ENCODE results near the gene MAPK6.
A peak's percentile ranks its signal among the peaks of the same experiment; 100 is the strongest.

MAPK6 gene

DNA sequence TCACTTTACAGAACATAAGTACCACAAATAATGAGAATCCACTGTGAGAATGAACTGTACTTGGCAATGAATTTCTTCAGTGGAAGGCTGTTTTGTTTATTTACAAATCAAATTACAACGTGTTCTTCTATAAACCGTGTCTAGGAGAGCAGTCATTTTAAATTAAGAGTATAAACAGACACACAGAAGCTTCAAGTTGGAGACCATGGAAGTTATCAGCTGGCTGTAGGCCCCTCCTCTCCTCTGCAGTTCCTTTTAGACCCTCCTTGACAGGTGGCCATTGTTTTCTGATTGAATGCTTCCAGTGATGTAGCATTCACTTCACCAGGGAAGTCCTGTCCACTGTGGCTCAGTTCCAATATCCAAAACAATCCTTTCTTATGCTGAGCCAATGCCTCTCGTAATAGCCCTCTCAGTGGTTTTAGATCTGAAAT lies 7.3 kb upstream of the MAPK6 start:
- no peaks in the 10 kb centered on the region for H3K36me3 ChIP-seq (ENCODE audit: control insufficient read depth, insufficient read depth, low read length)
- H3K9ac ChIP-seq (ENCODE audit: low read length): no peak overlapping the region
- H3K4me3 ChIP-seq (ENCODE audit: low read depth, low read length): no peak overlapping the region
- H3K9me3 ChIP-seq (ENCODE audit: control insufficient read depth, insufficient read depth, low read depth, low read length): no peaks in the 10 kb centered on the region
- H3K4me1 ChIP-seq (ENCODE audit: control insufficient read depth, insufficient read depth, low read length): peaks cover 11% of the 10 kb centered on the region; the same call in 1 of the 2 replicates
- H3K27me3 ChIP-seq (ENCODE audit: control insufficient read depth, insufficient read depth, low read length): no peaks in the 10 kb centered on the region
- no peak overlapping the region for H3K27ac ChIP-seq (ENCODE audit: low read depth, low read length)

DNA sequence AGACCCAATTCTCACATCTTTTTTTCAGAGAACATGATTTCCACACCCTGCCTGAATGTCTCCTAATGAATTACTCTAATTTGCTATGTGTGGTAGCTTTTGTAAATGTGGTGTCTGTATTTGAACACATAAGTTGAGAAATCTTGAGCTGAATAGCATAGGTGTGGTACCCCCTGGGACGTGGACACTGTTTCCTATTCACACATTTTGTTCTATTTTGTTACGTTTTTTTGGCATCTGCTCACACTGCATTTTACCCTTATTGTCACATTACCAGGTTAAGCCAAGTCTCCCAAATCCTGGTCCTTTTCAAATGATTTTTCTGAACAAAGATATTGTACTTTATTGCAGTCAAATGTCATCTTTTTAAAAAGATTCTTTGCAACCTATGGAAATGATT lies 6.8 kb upstream of the MAPK6 start:
- Histone ChIP-seq H3K4me1 (ENCODE audit: control insufficient read depth, insufficient read depth, low read length) (peaks cover 11% of the 10 kb centered on the region; the same call in 1 of the 2 replicates), H3K27ac (ENCODE audit: low read depth, low read length) (no peak overlapping the region), H3K4me3 (ENCODE audit: low read depth, low read length) (no peak overlapping the region), H3K36me3 (ENCODE audit: control insufficient read depth, insufficient read depth, low read length) (no peaks in the 10 kb centered on the region), H3K27me3 (ENCODE audit: control insufficient read depth, insufficient read depth, low read length) (no peaks in the 10 kb centered on the region), H3K9me3 (ENCODE audit: control insufficient read depth, insufficient read depth, low read depth, low read length) (no peaks in the 10 kb centered on the region), H3K9ac (ENCODE audit: low read length) (no peak overlapping the region)

DNA sequence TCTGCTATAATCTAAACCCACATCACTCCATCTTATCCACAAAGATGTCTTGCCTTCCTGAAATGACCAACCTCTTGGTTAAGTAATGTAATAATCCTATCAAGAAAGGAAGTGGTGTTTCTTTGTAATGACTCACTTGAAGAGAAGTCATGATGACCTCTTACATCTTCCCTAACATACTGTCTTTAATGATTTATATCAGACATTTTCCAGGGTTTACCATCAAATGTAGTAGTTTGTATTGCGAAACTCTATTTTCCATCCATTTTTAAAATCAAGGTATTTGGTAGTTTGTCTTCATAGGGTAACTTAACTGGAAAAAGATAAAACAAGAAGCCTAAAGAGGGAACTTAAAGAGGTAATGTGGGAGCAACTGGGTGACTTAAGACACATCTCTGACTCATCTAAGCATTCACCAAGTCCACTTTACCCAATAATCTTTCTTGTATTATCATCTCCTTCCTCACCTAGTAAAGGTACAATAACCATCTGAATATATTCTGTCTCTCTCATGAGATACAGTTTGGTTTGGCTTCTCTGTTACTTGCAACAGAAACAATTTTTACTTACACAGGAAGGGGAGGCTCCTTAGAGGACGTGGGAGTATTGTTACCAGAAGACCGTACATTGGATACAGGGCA lies 5.7 kb upstream of the MAPK6 start:
- H3K9ac ChIP-seq (ENCODE audit: low read length): no peak overlapping the region
- H3K27me3 ChIP-seq (ENCODE audit: control insufficient read depth, insufficient read depth, low read length): no peaks in the 10 kb centered on the region
- no peak overlapping the region for H3K27ac ChIP-seq (ENCODE audit: low read depth, low read length)
- peaks cover 9% of the 10 kb centered on the region; the same call in 1 of the 2 replicates for H3K4me1 ChIP-seq (ENCODE audit: control insufficient read depth, insufficient read depth, low read length)
- H3K4me3 ChIP-seq (ENCODE audit: low read depth, low read length): no peak overlapping the region
- no peaks in the 10 kb centered on the region for H3K36me3 ChIP-seq (ENCODE audit: control insufficient read depth, insufficient read depth, low read length)
- no peaks in the 10 kb centered on the region for H3K9me3 ChIP-seq (ENCODE audit: control insufficient read depth, insufficient read depth, low read depth, low read length)

DNA sequence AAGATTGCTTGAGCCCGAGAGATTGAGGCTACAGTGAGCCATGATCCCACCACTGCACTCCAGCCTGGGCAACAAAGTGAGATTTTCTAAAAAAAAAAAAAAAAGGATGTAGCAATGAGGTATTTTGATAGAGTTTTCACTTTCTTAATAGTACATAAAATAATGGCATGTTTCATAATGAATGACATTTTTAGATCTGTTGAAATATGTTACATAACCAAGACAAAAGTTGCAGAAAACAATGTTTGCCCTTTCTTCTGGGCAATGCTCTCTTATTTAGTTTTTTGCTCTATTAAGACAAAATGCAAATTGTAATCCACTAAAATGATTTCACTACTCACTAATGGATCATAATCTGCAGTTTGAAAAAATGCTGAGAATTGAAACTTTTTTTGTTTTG lies 4.4 kb upstream of the MAPK6 start:
- no peaks in the 10 kb centered on the region for H3K36me3 ChIP-seq (ENCODE audit: control insufficient read depth, insufficient read depth, low read length)
- no peaks in the 10 kb centered on the region for H3K27me3 ChIP-seq (ENCODE audit: control insufficient read depth, insufficient read depth, low read length)
- H3K9ac ChIP-seq (ENCODE audit: low read length): no peak overlapping the region
- no peak overlapping the region for H3K4me3 ChIP-seq (ENCODE audit: low read depth, low read length)
- no peak overlapping the region for H3K27ac ChIP-seq (ENCODE audit: low read depth, low read length)
- H3K9me3 ChIP-seq (ENCODE audit: control insufficient read depth, insufficient read depth, low read depth, low read length): no peaks in the 10 kb centered on the region
- H3K4me1 ChIP-seq (ENCODE audit: control insufficient read depth, insufficient read depth, low read length): peaks cover 3% of the 10 kb centered on the region; the same call in 1 of the 2 replicates

DNA sequence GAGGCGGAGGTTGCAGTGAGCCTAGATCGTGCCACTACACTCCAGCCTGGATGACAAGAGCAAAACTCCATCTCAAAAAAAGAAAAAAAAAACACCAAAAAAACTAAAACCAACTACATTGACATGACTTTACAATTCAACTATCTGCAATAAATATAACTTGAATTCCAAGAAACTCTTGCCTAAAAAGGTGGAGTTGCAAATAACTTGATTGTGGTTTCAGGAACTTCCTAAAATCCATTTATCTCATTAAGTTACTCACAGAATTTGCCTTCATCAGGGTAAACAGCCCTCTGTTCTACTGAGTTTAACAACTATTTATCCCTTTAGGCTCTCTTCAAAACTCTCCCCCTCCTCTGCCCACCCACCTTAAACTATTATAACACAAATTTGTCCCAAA lies 2.7 kb upstream of the MAPK6 start:
- no peak overlapping the region for H3K4me3 ChIP-seq (ENCODE audit: low read depth, low read length)
- H3K27me3 ChIP-seq (ENCODE audit: control insufficient read depth, insufficient read depth, low read length): no peaks in the 10 kb centered on the region
- H3K27ac ChIP-seq (ENCODE audit: low read depth, low read length): no peak overlapping the region
- H3K9me3 ChIP-seq (ENCODE audit: control insufficient read depth, insufficient read depth, low read depth, low read length): no peaks in the 10 kb centered on the region
- H3K9ac ChIP-seq (ENCODE audit: low read length): no peak overlapping the region
- H3K36me3 ChIP-seq (ENCODE audit: control insufficient read depth, insufficient read depth, low read length): no peaks in the 10 kb centered on the region
- peaks cover 8% of the 10 kb centered on the region; the same call in 1 of the 2 replicates for H3K4me1 ChIP-seq (ENCODE audit: control insufficient read depth, insufficient read depth, low read length)

DNA sequence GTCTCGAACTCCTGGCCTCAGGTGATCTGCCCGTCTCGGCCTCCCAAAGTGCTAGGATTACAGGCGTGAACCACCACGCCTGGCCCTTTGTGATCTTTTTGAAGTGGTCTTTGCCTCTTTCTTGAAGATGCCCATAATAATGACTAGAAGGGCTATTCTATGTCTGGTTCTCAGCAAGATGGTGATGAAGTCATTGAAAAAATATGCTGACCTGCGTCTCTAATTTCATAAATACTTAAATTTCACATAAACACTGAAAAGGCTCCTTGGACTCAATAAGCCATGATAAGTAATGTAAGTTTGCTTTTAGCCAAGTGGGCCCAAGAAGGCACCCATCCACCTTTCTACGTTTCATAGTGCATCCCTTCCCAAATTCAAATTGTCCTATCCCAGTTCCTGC lies 775 bp upstream of the MAPK6 start:
- H3K9ac ChIP-seq (ENCODE audit: low read length): no peak overlapping the region
- H3K36me3 ChIP-seq (ENCODE audit: control insufficient read depth, insufficient read depth, low read length): no peaks in the 10 kb centered on the region
- H3K4me1 ChIP-seq (ENCODE audit: control insufficient read depth, insufficient read depth, low read length): peaks cover 18% of the 10 kb centered on the region
- H3K27me3 ChIP-seq (ENCODE audit: control insufficient read depth, insufficient read depth, low read length): no peaks in the 10 kb centered on the region
- no peaks in the 10 kb centered on the region for H3K9me3 ChIP-seq (ENCODE audit: control insufficient read depth, insufficient read depth, low read depth, low read length)
- no peak overlapping the region for H3K27ac ChIP-seq (ENCODE audit: low read depth, low read length)
- peak overlapping the region; percentile 84 for H3K4me3 ChIP-seq (ENCODE audit: low read depth, low read length)

DNA sequence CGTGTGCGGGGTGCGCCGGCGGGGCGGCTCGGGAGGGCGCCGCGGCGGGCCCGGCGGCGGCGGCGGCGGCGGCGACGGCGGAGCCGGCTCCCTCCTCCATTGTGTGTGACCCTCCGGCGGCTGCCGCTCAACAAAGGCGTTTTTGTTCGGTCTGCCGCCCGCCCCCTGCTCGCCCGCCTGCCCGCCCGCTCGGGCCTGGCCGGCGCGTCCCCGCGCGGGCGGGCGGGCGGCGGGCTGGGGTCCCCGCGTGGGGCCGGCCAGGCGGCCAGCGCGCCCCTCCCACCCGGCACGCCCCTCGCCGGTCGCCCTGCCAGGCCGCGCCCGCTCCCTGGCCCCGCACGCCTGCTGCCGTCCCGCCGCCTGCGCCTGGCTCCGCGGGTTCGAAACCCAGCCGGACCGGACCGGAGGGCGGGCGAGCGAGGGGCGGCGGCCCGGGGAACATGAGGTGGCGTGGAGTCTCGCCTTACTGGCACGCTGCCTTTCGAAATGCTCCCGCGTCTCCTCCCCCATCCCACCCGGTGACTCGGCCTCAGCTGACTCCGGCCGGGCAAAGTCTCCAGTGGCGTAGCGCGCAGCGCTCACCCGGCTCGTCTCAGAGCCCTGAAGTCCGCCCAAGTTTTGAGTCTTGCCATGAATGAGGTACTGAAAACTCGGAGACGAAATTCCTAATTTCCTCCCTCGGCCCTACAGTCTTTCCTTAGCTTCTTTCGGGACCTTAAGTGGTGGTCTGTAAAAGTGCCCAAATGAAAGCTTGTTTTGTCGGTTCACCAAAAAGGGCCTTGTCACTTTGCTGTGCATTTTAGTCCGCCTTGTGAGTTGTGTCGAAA lies 588 bp downstream of the MAPK6 start:
- peak overlapping the region; percentile 84 for H3K4me3 ChIP-seq (ENCODE audit: low read depth, low read length)
- peak overlapping the region; percentile 56 for H3K27ac ChIP-seq (ENCODE audit: low read depth, low read length)
- no peaks in the 10 kb centered on the region for H3K27me3 ChIP-seq (ENCODE audit: control insufficient read depth, insufficient read depth, low read length)
- peak overlapping the region; percentile 87 for H3K9ac ChIP-seq (ENCODE audit: low read length)
- no peaks in the 10 kb centered on the region for H3K9me3 ChIP-seq (ENCODE audit: control insufficient read depth, insufficient read depth, low read depth, low read length)
- H3K36me3 ChIP-seq (ENCODE audit: control insufficient read depth, insufficient read depth, low read length): no peaks in the 10 kb centered on the region
- peaks cover 18% of the 10 kb centered on the region for H3K4me1 ChIP-seq (ENCODE audit: control insufficient read depth, insufficient read depth, low read length)

DNA sequence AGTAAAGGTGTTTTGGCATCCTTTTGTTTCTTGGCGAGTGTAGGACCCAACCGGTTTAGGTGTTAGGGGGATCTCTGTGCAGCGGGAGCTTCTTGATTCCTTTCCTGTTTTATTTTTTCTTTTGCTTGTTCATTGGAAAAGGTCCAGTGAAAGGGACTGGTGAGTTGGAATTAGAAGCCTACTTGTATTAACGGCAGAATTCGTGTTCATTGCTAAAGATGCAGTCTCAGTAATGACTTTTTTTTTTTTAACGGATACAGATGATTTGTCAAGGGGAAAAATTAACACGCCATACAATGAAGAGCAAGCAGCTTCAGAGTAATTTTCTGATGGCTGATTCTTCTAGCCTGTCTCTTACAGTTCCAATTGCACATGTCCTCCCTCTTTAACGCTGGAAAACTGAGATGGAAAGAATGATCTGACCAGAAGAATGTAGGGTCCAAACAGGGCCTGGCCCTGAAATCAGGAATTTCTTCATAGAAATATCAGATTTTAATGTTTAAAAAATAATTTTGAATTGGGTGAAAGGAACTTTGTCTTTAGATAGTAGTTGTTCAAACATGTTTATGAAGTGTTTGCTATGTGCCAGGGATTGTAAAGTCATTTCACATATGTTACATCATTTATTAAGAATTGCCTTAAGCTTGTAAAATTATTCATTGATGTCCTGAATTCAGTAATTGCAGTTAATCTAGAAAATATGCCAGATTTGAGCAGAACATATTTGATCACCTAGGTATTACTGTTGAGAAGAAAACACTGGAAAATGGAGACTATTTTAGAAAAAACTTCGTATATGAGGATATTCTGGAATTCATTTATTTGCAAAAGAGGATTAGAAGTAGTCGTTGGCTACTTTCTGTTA lies 1.4 kb downstream of the MAPK6 start:
- Histone ChIP-seq H3K4me1 (ENCODE audit: control insufficient read depth, insufficient read depth, low read length) (peaks cover 18% of the 10 kb centered on the region), H3K9me3 (ENCODE audit: control insufficient read depth, insufficient read depth, low read depth, low read length) (no peaks in the 10 kb centered on the region), H3K9ac (ENCODE audit: low read length) (peak overlapping the region; percentile 79), H3K27me3 (ENCODE audit: control insufficient read depth, insufficient read depth, low read length) (no peaks in the 10 kb centered on the region), H3K36me3 (ENCODE audit: control insufficient read depth, insufficient read depth, low read length) (no peaks in the 10 kb centered on the region), H3K4me3 (ENCODE audit: low read depth, low read length) (peak overlapping the region; percentile 84), H3K27ac (ENCODE audit: low read depth, low read length) (peak overlapping the region; percentile 56)

DNA sequence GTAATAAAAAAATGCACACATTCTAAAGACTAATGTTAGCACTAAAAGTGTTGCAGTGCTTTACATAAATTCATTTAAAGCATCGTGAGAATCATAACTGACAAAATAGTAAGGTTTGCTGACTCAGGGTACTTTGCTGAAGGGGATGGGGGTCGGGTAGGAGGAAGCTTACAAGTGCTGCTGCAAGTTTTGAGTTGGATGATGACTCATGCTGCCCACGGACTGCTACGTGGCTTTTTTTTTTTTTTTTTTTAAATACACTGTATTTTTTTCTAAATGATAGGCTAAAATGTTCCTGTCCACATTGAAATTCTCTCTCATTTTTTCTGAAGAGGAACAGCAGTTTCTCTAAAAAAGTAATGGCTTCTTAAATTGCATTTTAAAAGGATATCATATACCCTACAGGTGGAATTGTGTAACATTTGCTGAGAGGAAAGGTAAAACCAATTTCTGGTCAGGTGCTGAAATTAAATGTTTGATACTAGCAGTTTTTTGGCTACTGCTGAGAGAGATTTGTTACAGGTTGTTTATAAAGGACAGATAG lies 2.2 kb downstream of the MAPK6 start:
- H3K36me3 ChIP-seq (ENCODE audit: control insufficient read depth, insufficient read depth, low read length): no peaks in the 10 kb centered on the region
- peaks cover 18% of the 10 kb centered on the region for H3K4me1 ChIP-seq (ENCODE audit: control insufficient read depth, insufficient read depth, low read length)
- no peaks in the 10 kb centered on the region for H3K9me3 ChIP-seq (ENCODE audit: control insufficient read depth, insufficient read depth, low read depth, low read length)
- peak overlapping the region; percentile 56; the same call in 1 of the 2 replicates for H3K27ac ChIP-seq (ENCODE audit: low read depth, low read length)
- peak overlapping the region; percentile 84 for H3K4me3 ChIP-seq (ENCODE audit: low read depth, low read length)
- H3K27me3 ChIP-seq (ENCODE audit: control insufficient read depth, insufficient read depth, low read length): no peaks in the 10 kb centered on the region
- peak overlapping the region; percentile 79 for H3K9ac ChIP-seq (ENCODE audit: low read length)

DNA sequence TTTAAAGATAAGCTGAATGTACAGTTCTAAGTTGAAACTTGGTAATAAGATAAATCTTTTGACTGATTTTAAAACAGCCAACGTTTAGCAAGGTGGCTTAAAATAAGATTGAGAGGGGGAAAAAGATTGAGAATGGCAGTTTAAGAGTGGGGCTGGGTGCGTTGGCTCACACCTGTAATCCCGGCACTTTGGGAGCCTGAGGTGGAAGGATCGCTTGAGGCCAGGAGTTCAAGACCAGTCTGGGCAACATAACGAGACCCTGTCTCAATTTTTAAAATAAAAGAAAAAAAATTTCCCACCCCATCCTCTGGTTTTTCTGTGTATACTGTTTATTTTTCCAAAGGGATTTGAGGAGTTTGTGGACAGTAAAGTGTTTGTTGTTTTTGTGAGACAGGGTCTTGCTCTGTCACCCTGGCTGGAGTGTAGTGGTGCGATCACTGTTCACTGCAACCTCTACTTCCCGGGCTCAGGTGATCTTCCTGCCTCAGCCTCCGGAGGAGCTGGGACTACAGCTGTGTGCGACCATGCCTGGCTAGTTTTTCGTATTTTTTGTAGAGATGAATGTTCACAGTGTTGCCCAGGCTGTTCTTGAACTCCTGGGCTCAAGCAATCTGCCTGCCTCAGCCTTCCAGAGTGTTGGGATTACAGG lies 3.0 kb downstream of the MAPK6 start:
- Histone ChIP-seq H3K4me3 (ENCODE audit: low read depth, low read length) (peak overlapping the region; percentile 84; the same call in 1 of the 2 replicates), H3K9ac (ENCODE audit: low read length) (peak overlapping the region; percentile 23), H3K4me1 (ENCODE audit: control insufficient read depth, insufficient read depth, low read length) (peaks cover 18% of the 10 kb centered on the region), H3K27ac (ENCODE audit: low read depth, low read length) (0 out of 2 replicates have a peak overlapping the region, but pooled peaks have one; percentile 18), H3K27me3 (ENCODE audit: control insufficient read depth, insufficient read depth, low read length) (no peaks in the 10 kb centered on the region), H3K9me3 (ENCODE audit: control insufficient read depth, insufficient read depth, low read depth, low read length) (no peaks in the 10 kb centered on the region), H3K36me3 (ENCODE audit: control insufficient read depth, insufficient read depth, low read length) (no peaks in the 10 kb centered on the region)
